ENCODE measurements around the gene RGS3.

DNA sequence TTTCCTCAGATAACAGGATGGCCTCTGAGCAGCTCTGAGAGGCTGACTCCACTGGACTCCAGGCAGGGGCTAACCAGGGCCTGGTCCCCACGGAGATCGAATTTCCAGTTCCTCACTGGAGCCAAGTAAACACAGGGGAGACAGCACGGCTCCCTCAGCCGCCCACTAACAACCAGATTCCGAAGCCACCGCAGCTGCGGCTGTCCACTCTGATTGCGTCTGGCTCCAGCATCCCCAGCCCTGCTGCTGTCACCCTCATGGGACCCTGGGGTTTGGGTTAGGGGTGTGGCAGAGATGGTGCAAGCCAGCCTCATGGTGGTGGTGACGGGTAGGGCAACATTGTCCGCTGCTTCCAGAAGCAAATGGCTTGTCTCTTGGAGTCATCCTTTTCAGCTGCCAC lies 172.6 kb downstream of the RGS3 start:
- no peak for TF ChIP-seq ETV6 (CRISPR knock-in tag; IDR thresholded peaks at IDR 0.05)
- TF ChIP-seq, protein P1, sequence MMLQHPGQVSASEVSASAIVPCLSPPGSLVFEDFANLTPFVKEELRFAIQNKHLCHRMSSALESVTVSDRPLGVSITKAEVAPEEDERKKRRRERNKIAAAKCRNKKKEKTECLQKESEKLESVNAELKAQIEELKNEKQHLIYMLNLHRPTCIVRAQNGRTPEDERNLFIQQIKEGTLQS (CRISPR knock-in tag; conservative IDR thresholded peaks at IDR 0.05), result no peak
